ENCODE data around the gene CHST11. TPM values are rescaled to one million over a fixed set of nuclear protein-coding genes. Genes with fewer than 3 reads are reported as not detected.
A peak's percentile ranks its signal among the peaks of the same experiment; 100 is the strongest.

CHST11 gene
- total and polyA plus RNA-seq, 8 donors = 11.1 to 56.9 (median 14.8) TPM

DNA sequence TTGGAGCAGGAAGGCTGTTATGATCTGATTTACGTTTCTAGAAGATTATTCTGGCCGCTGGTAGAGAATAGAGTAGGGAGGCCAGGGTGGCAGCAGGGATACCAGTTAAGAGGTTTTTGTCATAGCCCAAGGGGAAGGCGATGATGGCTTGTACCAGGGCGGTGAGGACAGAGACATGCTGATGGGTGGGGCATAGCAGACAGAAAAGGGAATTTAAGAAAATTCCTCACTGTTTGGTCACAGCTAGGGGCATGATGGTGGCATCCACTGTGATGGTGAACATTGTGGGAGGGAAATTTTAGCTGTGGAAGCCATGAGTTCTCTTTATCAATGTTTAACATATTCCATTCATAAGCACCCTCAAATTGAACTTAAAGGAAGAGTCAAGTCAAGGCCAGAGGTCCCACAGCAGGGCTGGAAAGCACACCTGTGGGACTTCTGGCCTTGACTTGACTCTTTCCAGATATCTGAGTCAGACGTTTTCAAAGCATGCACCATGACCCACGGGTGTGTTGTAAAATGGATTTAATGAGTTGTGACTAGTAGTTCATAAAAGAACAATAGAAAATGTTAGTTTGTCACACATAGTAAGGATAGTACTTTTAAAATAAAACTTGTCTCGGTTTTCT is 134.6 kb downstream of the CHST11 start:
- intact Hi-C loops (cut with DNase I) = no loop called here
- TF ChIP-seq, protein P1, sequence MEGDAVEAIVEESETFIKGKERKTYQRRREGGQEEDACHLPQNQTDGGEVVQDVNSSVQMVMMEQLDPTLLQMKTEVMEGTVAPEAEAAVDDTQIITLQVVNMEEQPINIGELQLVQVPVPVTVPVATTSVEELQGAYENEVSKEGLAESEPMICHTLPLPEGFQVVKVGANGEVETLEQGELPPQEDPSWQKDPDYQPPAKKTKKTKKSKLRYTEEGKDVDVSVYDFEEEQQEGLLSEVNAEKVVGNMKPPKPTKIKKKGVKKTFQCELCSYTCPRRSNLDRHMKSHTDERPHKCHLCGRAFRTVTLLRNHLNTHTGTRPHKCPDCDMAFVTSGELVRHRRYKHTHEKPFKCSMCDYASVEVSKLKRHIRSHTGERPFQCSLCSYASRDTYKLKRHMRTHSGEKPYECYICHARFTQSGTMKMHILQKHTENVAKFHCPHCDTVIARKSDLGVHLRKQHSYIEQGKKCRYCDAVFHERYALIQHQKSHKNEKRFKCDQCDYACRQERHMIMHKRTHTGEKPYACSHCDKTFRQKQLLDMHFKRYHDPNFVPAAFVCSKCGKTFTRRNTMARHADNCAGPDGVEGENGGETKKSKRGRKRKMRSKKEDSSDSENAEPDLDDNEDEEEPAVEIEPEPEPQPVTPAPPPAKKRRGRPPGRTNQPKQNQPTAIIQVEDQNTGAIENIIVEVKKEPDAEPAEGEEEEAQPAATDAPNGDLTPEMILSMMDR (IDR thresholded peaks at IDR 0.05) = no peak
- H3K36me3 ChIP-seq = no peaks in the 10 kb centered on the region
- no peaks in the 10 kb centered on the region for H3K27me3 ChIP-seq
- no peak for DNase-seq
- H3K4me1 ChIP-seq = peaks cover 0 to 6% of the 10 kb centered on the region in 2 donors
- H3K27ac ChIP-seq = no peak overlapping the region
- H3K9me3 ChIP-seq = no peaks in the 10 kb centered on the region
- no peak for ATAC-seq
- no peak overlapping the region for H3K4me3 ChIP-seq

DNA sequence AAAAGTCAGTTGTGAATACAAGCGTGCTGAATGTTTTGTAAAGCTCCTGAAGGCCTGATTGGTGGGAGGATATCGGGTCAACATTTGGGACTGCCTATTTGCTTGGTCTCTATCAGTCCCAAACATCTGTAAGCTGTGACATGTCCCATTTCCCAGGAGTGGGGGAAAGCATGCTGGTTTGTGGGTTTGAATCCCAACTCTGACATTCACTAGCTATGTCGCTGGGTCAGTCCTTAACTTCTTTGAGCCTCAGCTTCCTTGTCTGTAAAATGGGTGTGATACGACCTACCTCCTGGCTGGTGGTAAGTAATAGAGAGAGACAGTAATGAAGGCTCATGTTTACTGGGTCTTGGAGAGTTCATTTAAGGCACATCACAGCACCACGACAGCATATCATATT is 136.7 kb downstream of the CHST11 start:
- DNase-seq (no peak), ATAC-seq (no peak)
- Histone ChIP-seq H3K27ac (no peak overlapping the region), H3K4me3 (no peak overlapping the region), H3K27me3 (no peaks in the 10 kb centered on the region), H3K9me3 (no peaks in the 10 kb centered on the region), H3K4me1 (peaks cover 0 to 22% of the 10 kb centered on the region in 2 donors), H3K36me3 (no peaks in the 10 kb centered on the region)
- TF ChIP-seq, protein P1 (IDR thresholded peaks at IDR 0.05) = no peak
- intact Hi-C loops (cut with DNase I) = no loop called here

DNA sequence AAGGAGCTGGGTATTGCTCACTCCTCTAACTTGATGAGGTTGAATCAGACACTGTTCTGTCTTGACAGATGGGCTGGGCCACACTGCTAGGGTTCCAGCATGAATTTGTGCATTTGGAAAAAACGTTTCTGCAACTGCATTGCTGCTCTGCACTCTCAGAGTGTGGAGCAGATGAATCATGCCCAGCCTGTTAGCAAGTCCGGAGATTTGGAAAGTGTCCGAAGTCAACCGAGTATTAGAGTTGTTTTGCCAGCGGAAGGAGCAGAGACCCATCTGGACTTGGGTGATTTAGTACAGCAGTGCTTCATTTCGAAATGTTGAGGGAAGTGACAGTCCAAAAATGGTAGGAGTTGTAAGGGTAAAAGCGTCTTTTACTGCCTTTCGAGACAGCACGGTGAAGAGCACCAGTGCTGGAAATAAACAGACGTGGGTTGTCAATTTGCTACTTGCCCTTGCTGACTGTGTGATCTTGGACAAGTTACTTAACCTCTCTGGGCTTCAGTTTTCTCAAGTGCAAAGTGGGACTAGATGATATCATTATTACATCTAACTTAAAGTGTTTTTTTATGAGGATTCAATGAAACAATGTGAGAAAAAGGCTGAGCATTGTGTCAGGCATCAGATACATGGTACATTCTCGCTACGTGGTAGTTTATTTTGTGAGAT is 139.5 kb downstream of the CHST11 start:
- Histone ChIP-seq H3K4me1 (peaks cover under 1 to 50% of the 10 kb centered on the region in 2 donors), H3K36me3 (no peaks in the 10 kb centered on the region), H3K27me3 (no peaks in the 10 kb centered on the region), H3K9me3 (no peaks in the 10 kb centered on the region), H3K4me3 (no peak overlapping the region), H3K27ac (peak overlapping the region in 1 of 2 donors; percentile 2)
- intact Hi-C loops (cut with DNase I) = no loop called here
- ATAC-seq (peak; percentile 65), DNase-seq (peak in 1 of 4 donors; percentile 47)
- TF ChIP-seq, protein P1 (IDR thresholded peaks at IDR 0.05) = no peak

DNA sequence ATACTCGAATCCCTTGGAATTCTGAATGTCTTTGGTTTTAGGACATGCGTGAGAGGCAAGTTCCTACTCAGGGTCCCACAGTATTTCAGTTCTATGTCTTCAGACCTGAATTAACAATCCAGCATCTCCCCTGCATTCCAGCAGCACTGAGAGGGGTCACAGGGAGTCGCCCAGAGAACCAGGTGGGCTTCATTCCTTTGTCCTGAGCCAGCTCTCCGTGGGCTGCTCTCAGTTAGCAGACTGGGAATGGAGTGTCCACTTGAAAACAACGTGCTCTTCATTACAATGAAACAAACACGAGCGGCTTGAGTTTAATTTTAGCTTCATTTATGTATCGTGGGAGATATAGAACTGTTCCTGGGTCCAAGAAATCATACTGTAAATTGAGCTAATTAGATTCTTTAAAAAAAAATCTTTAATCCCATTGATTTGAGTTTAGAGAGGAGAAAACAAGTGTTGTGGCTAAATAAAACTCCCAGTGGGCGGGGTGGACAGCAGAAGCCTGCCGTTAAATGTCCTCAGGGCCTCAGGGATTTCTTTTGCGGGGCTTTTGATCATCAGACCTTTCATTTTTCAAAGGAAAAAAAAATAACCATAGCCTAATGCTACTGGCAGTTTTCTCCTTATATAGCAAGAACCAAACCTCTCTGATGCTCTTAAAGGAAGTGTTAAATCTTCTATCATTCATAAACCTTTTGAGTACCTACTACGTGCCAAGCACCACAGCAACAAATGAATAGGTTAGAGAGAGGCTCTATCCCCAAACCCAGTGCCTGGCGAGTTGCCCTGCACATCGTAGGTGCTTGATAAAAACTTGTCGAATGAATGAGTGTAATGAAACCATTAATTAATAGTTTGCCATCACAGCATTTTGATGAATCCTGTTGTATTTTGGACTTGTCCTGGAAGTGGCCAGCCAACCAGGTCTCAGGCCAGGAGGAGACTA is 140.4 kb downstream of the CHST11 start:
- Histone ChIP-seq H3K27me3 (no peaks in the 10 kb centered on the region), H3K9me3 (no peaks in the 10 kb centered on the region), H3K36me3 (no peaks in the 10 kb centered on the region), H3K4me1 (peaks cover 8 to 59% of the 10 kb centered on the region in 2 donors), H3K27ac (peak overlapping the region in 1 of 2 donors; percentile 2), H3K4me3 (no peak overlapping the region)
- TF ChIP-seq, protein P1 (IDR thresholded peaks at IDR 0.05) = no peak
- no peak for DNase-seq
- ATAC-seq = no peak
- intact Hi-C loops (cut with DNase I) = no loop called here

All from left lung (tissue), 10 donors.